H1 (cell line): Measurements from ENCODE around the gene R3HDM2. TPM values are rescaled to one million over a fixed set of nuclear protein-coding genes. Genes with fewer than 3 reads are reported as not detected.

Experiments
- CTCF ChIA-PET: fragments of 300-600 bp; sonication (Branson Sonifier 250); formaldehyde crosslinking; loops from one replicate; lab custom pipeline; 2021; ENCODE audit not compliant: partially characterized antibody; lab: Charles Lee
- POLR2A ChIA-PET: fragments of 300-600 bp; sonication (Branson Sonifier 250); formaldehyde crosslinking; loops from one replicate; lab custom pipeline; 2021; ENCODE audit warnings: inconsistent platforms; ENCODE audit not compliant: partially characterized antibody; lab: Charles Lee
- DNase-seq, 2 experiments: peaks; one replicate each; pipeline versions ENCODE4 v3.0.0 to v3.0.0-alpha.2; 2010 to 2022; ENCODE audit warnings: low spot score in 2 of 2, low read depth in 1 of 2, mixed read lengths in 1 of 2
- FAIRE-seq: peaks from 2 replicates; lab custom pipeline; 2011; peaks lifted over from hg19 to GRCh38; lab: Jason Lieb, UNC
- H2AFZ ChIP-seq: 2 replicates; pipeline ENCODE4 v1.8.1; 2012; ENCODE audit warnings: low read length, inconsistent platforms
- H2AK5ac ChIP-seq: 2 replicates; pipeline ENCODE4 v1.6.1; 2013; ENCODE audit warnings: low read depth, low read length
- H2BK120ac ChIP-seq: replicated peaks from 2 replicates; pipeline ENCODE3; 2013; ENCODE audit warnings: low read depth, low read length, inconsistent platforms
- H2BK12ac ChIP-seq: 2 replicates; pipeline ENCODE4 v1.6.1; 2013; ENCODE audit warnings: low read depth, low read length
- H2BK15ac ChIP-seq: 2 replicates; pipeline ENCODE4 v1.6.1; 2013; ENCODE audit warnings: low read length
- H2BK20ac ChIP-seq: 2 replicates; pipeline ENCODE4 v1.6.1; 2013; ENCODE audit warnings: low read length
- H2BK5ac ChIP-seq: 2 replicates; pipeline ENCODE4 v1.6.1; 2013; ENCODE audit warnings: low read depth, low read length
- H3K14ac ChIP-seq: 2 replicates; pipeline ENCODE4 v1.6.1; 2013; ENCODE audit warnings: inconsistent platforms; ENCODE audit not compliant: insufficient read length
- H3K18ac ChIP-seq: 2 replicates; pipeline ENCODE4 v1.6.1; 2013; ENCODE audit warnings: low read length; ENCODE audit errors: extremely low read depth
- H3K23ac ChIP-seq: 2 replicates; pipeline ENCODE4 v1.6.1; 2013; ENCODE audit warnings: inconsistent platforms; ENCODE audit not compliant: insufficient read length
- H3K23me2 ChIP-seq: 2 replicates; pipeline ENCODE4 v1.6.1; 2013; ENCODE audit warnings: low read depth, low read length
- H3K27ac ChIP-seq: 2 replicates; pipeline ENCODE4 v1.6.1; 2011; ENCODE audit warnings: low read depth, low read length, inconsistent platforms
- H3K27me3 ChIP-seq, 4 experiments: replicated peaks in 1 of 4; 1 replicate in 1 of 4; 2 replicates in 3 of 4; pipeline versions ENCODE4 v1.6.1 to v1.8.1; 2011 to 2013; ENCODE audit warnings: low read length in 3 of 4, mild to moderate bottlenecking in 3 of 4, inconsistent platforms in 2 of 4, mixed read lengths in 2 of 4, moderate library complexity in 1 of 4; ENCODE audit not compliant: control insufficient read depth in 3 of 4, insufficient read depth in 3 of 4; ENCODE audit errors: extremely low read depth in 1 of 4
- H3K36me3 ChIP-seq, 4 experiments: 2 replicates each; pipeline versions ENCODE4 v1.6.1 to v1.8.1; 2011 to 2013; ENCODE audit warnings: mild to moderate bottlenecking in 4 of 4, low read length in 3 of 4, moderate library complexity in 2 of 4, control low read depth in 1 of 4, inconsistent platforms in 1 of 4; ENCODE audit not compliant: insufficient read depth in 4 of 4, control insufficient read depth in 2 of 4
- H3K4ac ChIP-seq: replicated peaks from 2 replicates; pipeline ENCODE3; 2013; ENCODE audit warnings: low read length, low read depth, mixed read lengths, inconsistent platforms; ENCODE audit not compliant: insufficient read length
- H3K4me1 ChIP-seq, 4 experiments: replicated peaks in 1 of 4; 1 replicate in 1 of 4; 2 replicates in 3 of 4; pipeline versions ENCODE4 v1.6.1 to v1.8.1; 2011 to 2013; ENCODE audit warnings: low read length in 3 of 4, inconsistent platforms in 2 of 4, mixed read lengths in 1 of 4; ENCODE audit not compliant: insufficient read depth in 4 of 4, control insufficient read depth in 3 of 4
- H3K4me2 ChIP-seq, 2 experiments: 2 replicates each; pipeline versions ENCODE4 v1.6.1 to v1.8.1; 2011 to 2013; ENCODE audit warnings: low read depth in 2 of 2, low read length in 2 of 2, control low read depth in 1 of 2, inconsistent platforms in 1 of 2, mild to moderate bottlenecking in 1 of 2; ENCODE audit not compliant: insufficient read depth in 1 of 2
- H3K4me3 ChIP-seq, 4 experiments: fragments of 200-600, 300-600 bp in 1 of 4; sonication (generic), shearing (Covaris generic), sonication (Bioruptor Twin) in 1 of 4; 2 replicates each; pipeline versions ENCODE4 v1.5.1 to v1.8.1; 2011 to 2016; ENCODE audit warnings: low read length in 4 of 4, low read depth in 3 of 4, control low read depth in 2 of 4, inconsistent platforms in 2 of 4, mild to moderate bottlenecking in 2 of 4, mixed read lengths in 1 of 4, moderate library complexity in 1 of 4; ENCODE audit not compliant: insufficient read depth in 2 of 4; ENCODE audit errors: extremely low read depth in 1 of 4
- H3K56ac ChIP-seq: replicated peaks from 2 replicates; pipeline ENCODE3; 2013; ENCODE audit warnings: low read depth, mild to moderate bottlenecking, mixed read lengths, low read length, inconsistent platforms; ENCODE audit not compliant: insufficient read length
- H3K79me1 ChIP-seq: 2 replicates; pipeline ENCODE4 v1.6.1; 2013; ENCODE audit warnings: low read depth, low read length, control low read depth
- H3K79me2 ChIP-seq, 2 experiments: 2 replicates each; pipeline versions ENCODE4 v1.6.1 to v1.8.1; 2012 to 2013; ENCODE audit warnings: low read length in 2 of 2, mild to moderate bottlenecking in 2 of 2, inconsistent platforms in 1 of 2; ENCODE audit not compliant: insufficient read depth in 2 of 2, control insufficient read depth in 1 of 2
- H3K9ac ChIP-seq, 4 experiments: replicated peaks in 1 of 4; 1 replicate in 1 of 4; 2 replicates in 3 of 4; pipeline versions ENCODE4 v1.6.1 to v1.8.1; 2011 to 2013; ENCODE audit warnings: low read depth in 3 of 4, low read length in 3 of 4, control low read depth in 2 of 4, mild to moderate bottlenecking in 2 of 4, moderate library complexity in 2 of 4, inconsistent platforms in 1 of 4; ENCODE audit errors: extremely low read depth in 1 of 4
- H3K9me3 ChIP-seq, 2 experiments: 2 replicates each; pipeline versions ENCODE4 v1.6.1 to v1.8.1; 2012 to 2013; ENCODE audit warnings: mild to moderate bottlenecking in 2 of 2, moderate library complexity in 2 of 2, control low read depth in 1 of 2, inconsistent platforms in 1 of 2, low read depth in 1 of 2, low read length in 1 of 2, mixed read lengths in 1 of 2; ENCODE audit not compliant: insufficient read depth in 2 of 2
- H4K20me1 ChIP-seq, 2 experiments: replicated peaks in 1 of 2; 2 replicates each; pipeline versions ENCODE3 to v1.8.1; 2011 to 2013; ENCODE audit warnings: inconsistent platforms in 2 of 2, low read length in 2 of 2, mild to moderate bottlenecking in 1 of 2; ENCODE audit not compliant: insufficient read depth in 2 of 2, control insufficient read depth in 1 of 2
- H4K5ac ChIP-seq: 2 replicates; pipeline ENCODE4 v1.6.1; 2013; ENCODE audit warnings: low read length, low read depth, mixed read lengths, inconsistent platforms; ENCODE audit not compliant: insufficient read length
- H4K8ac ChIP-seq: 2 replicates; pipeline ENCODE4 v1.8.0; 2013; ENCODE audit warnings: mild to moderate bottlenecking, moderate library complexity, low read length, inconsistent platforms; ENCODE audit not compliant: insufficient read depth; ENCODE audit errors: extremely low read depth
- H4K91ac ChIP-seq: replicated peaks from 2 replicates; pipeline ENCODE3; 2013; ENCODE audit warnings: low read length, mixed read lengths, inconsistent platforms; ENCODE audit not compliant: insufficient read length
- ATF2 ChIP-seq: IDR thresholded peaks from 2 replicates; pipeline ENCODE4 v1.6.1; 2012; ENCODE audit warnings: low read length, inconsistent platforms
- BCL11A ChIP-seq, 2 experiments: IDR thresholded peaks; one replicate each; pipeline ENCODE4 v1.6.1; 2011; ENCODE audit warnings: low read depth in 2 of 2, low read length in 2 of 2, mild to moderate bottlenecking in 2 of 2
- CBX5 ChIP-seq: fragments of 300-800, 300-1000 bp; sonication (generic); IDR thresholded peaks from 2 replicates; pipeline ENCODE4 v1.7.1; 2016; ENCODE audit warnings: antibody characterized with exemption, low read length, low read depth
- CBX8 ChIP-seq: fragments of 300-800, 300-1000 bp; sonication (generic); IDR thresholded peaks from 2 replicates; pipeline ENCODE4 v1.7.1; 2016; ENCODE audit warnings: low read depth, low read length, borderline replicate concordance
- EGR1 ChIP-seq: IDR thresholded peaks from 2 replicates; pipeline ENCODE4 v1.6.1; 2011; ENCODE audit warnings: low read depth, low read length, borderline replicate concordance
- HDAC2 ChIP-seq, 2 experiments: fragments of 300-600 bp in 1 of 2; sonication (generic) in 1 of 2; IDR thresholded peaks; 2 replicates each; pipeline ENCODE4 v1.6.1; 2011 to 2012; ENCODE audit warnings: low read depth in 2 of 2, low read length in 2 of 2, mild to moderate bottlenecking in 2 of 2, moderate library complexity in 2 of 2, borderline replicate concordance in 1 of 2, inconsistent platforms in 1 of 2
- NRF1 ChIP-seq: IDR thresholded peaks from 2 replicates; pipeline ENCODE4 v1.6.1; 2011; ENCODE audit warnings: mild to moderate bottlenecking, low read depth, low read length, improper control_type of control experiment
- PHF8 ChIP-seq: fragments of 200-600 bp; sonication (generic); conservative IDR thresholded peaks from 2 replicates; pipeline ENCODE4 v1.7.1; 2012; ENCODE audit warnings: low read depth, mild to moderate bottlenecking, inconsistent platforms, low read length, moderate library complexity
- POLR2AphosphoS5 ChIP-seq: IDR thresholded peaks from 2 replicates; pipeline ENCODE4 v1.6.1; 2011; ENCODE audit warnings: low read depth, low read length
- SIN3A ChIP-seq, 2 experiments: IDR thresholded peaks in 1 of 2; conservative IDR thresholded peaks in 1 of 2; 2 replicates each; pipeline ENCODE4 v1.6.1; 2011 to 2012; ENCODE audit warnings: low read length in 2 of 2, improper control_type of control experiment in 1 of 2, low read depth in 1 of 2, mild to moderate bottlenecking in 1 of 2
- TAF7 ChIP-seq: optimal IDR thresholded peaks from 2 replicates; pipeline ENCODE3; 2011; ENCODE audit warnings: low read depth, mild to moderate bottlenecking, inconsistent platforms, low read length, moderate library complexity, borderline replicate concordance
- YY1 ChIP-seq: IDR thresholded peaks from 2 replicates; pipeline ENCODE4 v1.6.1; 2011; ENCODE audit warnings: low read depth, mild to moderate bottlenecking, low read length
- ZNF274 ChIP-seq: IDR thresholded peaks from 2 replicates; pipeline ENCODE4 v1.7.0; 2012; ENCODE audit warnings: low read length, borderline replicate concordance; ENCODE audit errors: extremely low read depth
- WGBS, 2 experiments: shearing (Covaris generic) in 1 of 2; methylation state at CpG; one replicate each; pipeline versions ENCODE4 v1.1.6 to v1.1.7; 2013 to 2015; ENCODE audit warnings: low lambda C conversion rate in 2 of 2, mixed read lengths in 2 of 2, inconsistent platforms in 1 of 2, low coverage in 1 of 2, missing lambda C conversion rate in 1 of 2; ENCODE audit not compliant: insufficient replicate concordance in 2 of 2, insufficient coverage in 1 of 2, insufficient read length in 1 of 2; ENCODE audit errors: extremely low coverage in 1 of 2, missing lambda C conversion rate in 1 of 2; 5-methylcytosine and 5-hydroxymethylcytosine counted together
- polyA plus RNA-seq, 7 experiments: library from polyadenylated mRNA; depleted of rRNA in 3 of 7; stranded (reverse) in 5 of 7; unstranded in 2 of 7; fragments of >200 nt in 5 of 7; fragments of 200-250 nt in 2 of 7; gene quantifications; 1 replicate in 5 of 7; 2 replicates in 1 of 7; 4 replicates in 1 of 7; pipeline versions ENCODE4 v1.2.1 to v1.2.3, GENCODE V29; 2011 to 2013; ENCODE audit warnings: missing spikeins in 2 of 7, mixed read lengths in 2 of 7
- total RNA-seq: library from RNA; stranded (reverse); fragmentation: NEBNext Ultra II Directional; extraction: Animal tissue kit (Norgen Biotek cat#: 25700); gene quantifications from 2 replicates; pipeline ENCODE4 v1.2.1, GENCODE V29; 2021

R3HDM2 gene
- total and polyA plus RNA-seq, 2 of the 8 experiments (the other 6 are each of a cell fraction or from before 2014, with no cell fraction given): 25.6 to 27.0 TPM

- POLR2A ChIA-PET: no interaction called here
- H2AFZ ChIP-seq: no peak overlapping the region
- no peak overlapping the region for H3K56ac ChIP-seq
- FAIRE-seq (no peak), DNase-seq (no peak)
- no peaks in the 10 kb centered on the region for H3K27me3 ChIP-seq
- CTCF ChIA-PET: no interaction called here
- H3K23me2 ChIP-seq: no peaks in the 10 kb centered on the region
- H2BK20ac ChIP-seq: no peak overlapping the region
- no peaks in the 10 kb centered on the region for H3K79me2 ChIP-seq
- no peak overlapping the region for H2AK5ac ChIP-seq
- H3K18ac ChIP-seq: no peak overlapping the region
- no peak overlapping the region for H3K27ac ChIP-seq
- no peak overlapping the region for H3K4ac ChIP-seq
- peaks cover 0 to 2% of the 10 kb centered on the region in 2 experiments; a peak in 1 of 4 replicates for H3K9me3 ChIP-seq
- no peak overlapping the region for H3K14ac ChIP-seq
- H3K4me1 ChIP-seq: no peaks in the 10 kb centered on the region
- H2BK15ac ChIP-seq: no peak overlapping the region
- H4K20me1 ChIP-seq: no peaks in the 10 kb centered on the region
- no peak overlapping the region for H4K5ac ChIP-seq
- no peaks in the 10 kb centered on the region; the same call in 1 of the 2 replicates for H3K79me1 ChIP-seq
- H3K4me2 ChIP-seq: no peak overlapping the region
- no peak overlapping the region for H3K23ac ChIP-seq
- 95% methylated on average over 1 of the region's 1 CpG; no CpG with 5 or more reads in 1 of the 2 experiments for WGBS, 2 experiments
- H3K36me3 ChIP-seq: no peaks in the 10 kb centered on the region
- H4K8ac ChIP-seq: no peak overlapping the region
- no peak overlapping the region for H2BK5ac ChIP-seq
- no peak overlapping the region for H2BK120ac ChIP-seq
- no peak overlapping the region for H3K9ac ChIP-seq
- no peak overlapping the region for H3K4me3 ChIP-seq
- H4K91ac ChIP-seq: no peak overlapping the region
- H2BK12ac ChIP-seq: no peak overlapping the region
- TF ChIP-seq EGR1: no peak
- TF ChIP-seq ATF2: no peak
- TF ChIP-seq CBX8: no peak
- TF ChIP-seq NRF1: no peak
- TF ChIP-seq POLR2AphosphoS5: no peak
- TF ChIP-seq CBX5: no peak
- TF ChIP-seq YY1: no peak
- TF ChIP-seq BCL11A (IDR thresholded peaks at IDR 0.05; ENCODE audit: low read depth in 2 of 2, low read length in 2 of 2): no peak
- TF ChIP-seq PHF8: no peak
- no peak for TF ChIP-seq TAF7
- TF ChIP-seq HDAC2 (IDR thresholded peaks at IDR 0.05; ENCODE audit: borderline replicate concordance in 1 of 2, low read depth in 2 of 2, low read length in 2 of 2): no peak
- TF ChIP-seq ZNF274: no peak
- no peak for TF ChIP-seq SIN3A (conservative IDR thresholded peaks at IDR 0.05 in 1 of 2, IDR thresholded peaks at IDR 0.05 in 1 of 2; ENCODE audit: low read depth in 1 of 2, low read length in 2 of 2)
These were observed 60.1 kb downstream of the R3HDM2 start for GRCh38 chr12:57370696-57371095.
